Suprapubic skin (tissue), 4 donors: ENCODE results near the gene ACAT1. TPM values are rescaled to one million over a fixed set of nuclear protein-coding genes. Genes with fewer than 3 reads are reported as not detected.
A peak's percentile ranks its signal among the peaks of the same experiment; 100 is the strongest.

Experiments used
- DNase-seq, 2 donors: peaks; one replicate each; pipeline ENCODE4 v3.0.0-alpha.2; 2019; ENCODE audit warnings: low spot score in 2 of 2
- H3K27ac ChIP-seq: fragments of 200-600 bp; sonication (generic); one replicate; pipeline ENCODE4 v1.5.1; 2019
- H3K27me3 ChIP-seq: fragments of 200-600 bp; sonication (generic); one replicate; pipeline ENCODE4 v1.5.1; 2019
- H3K36me3 ChIP-seq: fragments of 200-600 bp; sonication (generic); one replicate; pipeline ENCODE4 v1.5.1; 2019
- H3K4me1 ChIP-seq: fragments of 200-600 bp; sonication (generic); one replicate; pipeline ENCODE4 v1.5.1; 2019
- H3K4me3 ChIP-seq: fragments of 200-600 bp; sonication (generic); one replicate; pipeline ENCODE4 v1.5.1; 2019; ENCODE audit warnings: mild to moderate bottlenecking
- H3K9me3 ChIP-seq: fragments of 200-600 bp; sonication (generic); one replicate; pipeline ENCODE4 v1.5.1; 2019
- CTCF ChIP-seq, 2 donors: fragments of 200-600 bp in 1 of 2; fragments of 450-650 bp in 1 of 2; sonication (generic) in 1 of 2; IDR thresholded peaks; one replicate each; pipeline ENCODE4 v1.5.1; 2016 to 2019; ENCODE audit warnings: antibody characterized with exemption in 2 of 2, mild to moderate bottlenecking in 1 of 2, moderate library complexity in 1 of 2
- EP300 ChIP-seq: sonication (generic); formaldehyde crosslinking; IDR thresholded peaks from one replicate; pipeline ENCODE4 v1.6.1; 2017; ENCODE audit warnings: antibody characterized with exemption
- POLR2A ChIP-seq, 2 donors: fragments of 450-650 bp; IDR thresholded peaks; one replicate each; pipeline ENCODE4 v1.6.1; 2017; ENCODE audit warnings: antibody characterized with exemption in 2 of 2, mild to moderate bottlenecking in 2 of 2, moderate library complexity in 2 of 2
- POLR2AphosphoS5 ChIP-seq, 3 donors: sonication (generic); formaldehyde crosslinking; IDR thresholded peaks; one replicate each; pipeline ENCODE4 v1.6.1; 2017; ENCODE audit warnings: antibody characterized with exemption in 3 of 3
- WGBS: methylation state at CpG from one replicate; pipeline ENCODE4 v1.1.5; 2018; 5-methylcytosine and 5-hydroxymethylcytosine counted together
- total RNA-seq, 4 donors: library from RNA; depleted of rRNA; stranded (reverse); fragments of >200 nt; gene quantifications; one replicate each; pipeline ENCODE4 v1.1.0, GENCODE V29; 2016

Gene ACAT1
- 100 to 1,000 TPM in 2 of 4 donors, 10 to 100 TPM in 2; 84.1 to 131 (median 108) TPM for total RNA-seq

- TF ChIP-seq EP300 (no peak), CTCF (IDR thresholded peaks at IDR 0.05) (peak; percentile 22 to 33), POLR2AphosphoS5 (IDR thresholded peaks at IDR 0.05) (peak; percentile 52 to 87 (median 66)), POLR2A (IDR thresholded peaks at IDR 0.05) (peak; percentile 87 to 94)
- H3K9me3 ChIP-seq, result no peaks in the 10 kb centered on the region
- WGBS, result under 1% methylated on average over 37 of the region's 73 CpGs
- H3K27me3 ChIP-seq, result no peaks in the 10 kb centered on the region
- peaks cover 29% of the 10 kb centered on the region for H3K4me1 ChIP-seq
- peak; percentile 98 for DNase-seq
- peak within 1 kb of the TSS; percentile 97 for H3K27ac ChIP-seq
- no peaks in the 10 kb centered on the region for H3K36me3 ChIP-seq
- H3K4me3 ChIP-seq, result peak within 1 kb of the TSS; percentile 74
These were observed at the start of gene ACAT1 for GRCh38 chr11:108121274-108122155. ACAT1 (plus strand) TSS chr11:108121567; CDS start chr11:108121607, 40 bp downstream.

- no peaks in the 10 kb centered on the region for H3K4me1 ChIP-seq
- no peak overlapping the region for H3K27ac ChIP-seq
- no peaks in the 10 kb centered on the region for H3K9me3 ChIP-seq
- no peaks in the 10 kb centered on the region for H3K27me3 ChIP-seq
- no peak for DNase-seq
- no peak overlapping the region for H3K4me3 ChIP-seq
- 60% methylated on average over 1 of the region's 1 CpG for WGBS
- peaks cover 55% of the 10 kb centered on the region for H3K36me3 ChIP-seq
- TF ChIP-seq EP300, result no peak
- no peak for TF ChIP-seq CTCF (IDR thresholded peaks at IDR 0.05)
- TF ChIP-seq POLR2A (IDR thresholded peaks at IDR 0.05), result no peak
- TF ChIP-seq POLR2AphosphoS5 (IDR thresholded peaks at IDR 0.05), result no peak
These were observed 36.6 kb upstream of the ACAT1 start for GRCh38 chr11:108084811-108085210.

- Histone ChIP-seq H3K9me3 (no peaks in the 10 kb centered on the region), H3K36me3 (peaks cover 50% of the 10 kb centered on the region), H3K27me3 (no peaks in the 10 kb centered on the region), H3K27ac (no peak overlapping the region), H3K4me1 (no peaks in the 10 kb centered on the region), H3K4me3 (no peak overlapping the region)
- WGBS, result 97% methylated on average over 2 of the region's 2 CpGs
- DNase-seq, result no peak
- TF ChIP-seq CTCF (IDR thresholded peaks at IDR 0.05) (no peak), POLR2AphosphoS5 (IDR thresholded peaks at IDR 0.05) (no peak), POLR2A (IDR thresholded peaks at IDR 0.05) (no peak), EP300 (no peak)
These were observed 35.7 kb upstream of the ACAT1 start for GRCh38 chr11:108085672-108086071.

- no peak overlapping the region for H3K27ac ChIP-seq
- DNase-seq, result no peak
- TF ChIP-seq POLR2AphosphoS5 (IDR thresholded peaks at IDR 0.05) (no peak), EP300 (no peak), CTCF (IDR thresholded peaks at IDR 0.05) (no peak)
- no peaks in the 10 kb centered on the region for H3K9me3 ChIP-seq
- H3K27me3 ChIP-seq, result no peaks in the 10 kb centered on the region
- 46% methylated on average over 2 of the region's 2 CpGs for WGBS
- H3K4me3 ChIP-seq, result no peak overlapping the region
- H3K4me1 ChIP-seq, result no peaks in the 10 kb centered on the region
- peaks cover 55% of the 10 kb centered on the region for H3K36me3 ChIP-seq
These were observed 29.2 kb upstream of the ACAT1 start for GRCh38 chr11:108092134-108092533.

GRCh38 chr11:108093128-108093904, 28.1 kb upstream of the ACAT1 start:
- TF ChIP-seq POLR2A (IDR thresholded peaks at IDR 0.05), result no peak
- TF ChIP-seq CTCF (IDR thresholded peaks at IDR 0.05), result no peak
- TF ChIP-seq POLR2AphosphoS5 (IDR thresholded peaks at IDR 0.05), result no peak
- TF ChIP-seq EP300, result no peak
- no peak overlapping the region for H3K4me3 ChIP-seq
- H3K4me1 ChIP-seq, result no peaks in the 10 kb centered on the region
- H3K27ac ChIP-seq, result no peak overlapping the region
- no peaks in the 10 kb centered on the region for H3K9me3 ChIP-seq
- DNase-seq, result no peak
- H3K36me3 ChIP-seq, result peaks cover 64% of the 10 kb centered on the region
- WGBS, result 92% methylated on average over 4 of the region's 4 CpGs
- H3K27me3 ChIP-seq, result no peaks in the 10 kb centered on the region
